Panc1 (cell line): Measurements from ENCODE around the gene GOLGA2. TPM values are rescaled to one million over a fixed set of nuclear protein-coding genes. Genes with fewer than 3 reads are reported as not detected.
A peak's percentile ranks its signal among the peaks of the same experiment; 100 is the strongest.

Source experiments
- ATAC-seq: fragments of 200-7000 bp; cut with Tn5 transposase; 2 replicates; pipeline ENCODE4 v1.9.1; 2020; ENCODE audit warnings: mild to moderate bottlenecking, moderate library complexity
- BruUV-seq: library from RNA; stranded (reverse); fragments of 400-500 nt; replicated peaks from 2 replicates; lab custom pipeline; 2021; lab: Mats Ljungman, UMichigan
- CTCF ChIA-PET: fragments of 300-600 bp; sonication (Branson Sonifier 250); formaldehyde crosslinking; loops from one replicate; lab custom pipeline; 2022; ENCODE audit warnings: antibody characterized with exemption; lab: Charles Lee
- POLR2A ChIA-PET: fragments of 300-600 bp; sonication (Branson Sonifier 250); formaldehyde crosslinking; loops from one replicate; lab custom pipeline; 2022; ENCODE audit warnings: antibody characterized with exemption; lab: Charles Lee
- DNase-seq: peaks from one replicate; pipeline ENCODE4 v3.0.0-alpha.2; 2010; ENCODE audit warnings: low read depth, low spot score
- H3K27ac ChIP-seq: 2 replicates; pipeline ENCODE4 v1.5.1; 2011; ENCODE audit warnings: mild to moderate bottlenecking, low read length, inconsistent platforms
- H3K27me3 ChIP-seq: fragments of 200-500 bp; sonication (Bioruptor generic); 2 replicates; pipeline ENCODE4 v1.6.0; 2014; ENCODE audit warnings: low read length, inconsistent platforms; ENCODE audit not compliant: control insufficient read depth, insufficient read depth
- H3K36me3 ChIP-seq: fragments of 200-500 bp; sonication (Bioruptor generic); 2 replicates; pipeline ENCODE4 v1.5.1; 2014; ENCODE audit warnings: inconsistent platforms, mild to moderate bottlenecking, low read length, moderate library complexity; ENCODE audit not compliant: control insufficient read depth, insufficient read depth
- H3K4me1 ChIP-seq: 2 replicates; pipeline ENCODE4 v1.5.1; 2011; ENCODE audit warnings: inconsistent platforms, mild to moderate bottlenecking, low read length, moderate library complexity; ENCODE audit not compliant: control insufficient read depth, insufficient read depth
- H3K4me3 ChIP-seq, 2 experiments: 2 replicates each; pipeline ENCODE4 v1.5.1; 2011 to 2012; ENCODE audit warnings: low read depth in 2 of 2, low read length in 2 of 2, mild to moderate bottlenecking in 2 of 2, inconsistent platforms in 1 of 2, moderate library complexity in 1 of 2
- H3K9me3 ChIP-seq: fragments of 200-500 bp; sonication (Bioruptor generic); 2 replicates; pipeline ENCODE4 v1.5.1; 2014; ENCODE audit warnings: low read depth, mild to moderate bottlenecking, inconsistent platforms, low read length, moderate library complexity; ENCODE audit not compliant: control insufficient read depth, insufficient read depth
- POLR2AphosphoS5 ChIP-seq: IDR thresholded peaks from 2 replicates; pipeline ENCODE4 v1.6.1; 2012; ENCODE audit warnings: mild to moderate bottlenecking, low read depth, low read length, moderate library complexity
- SIN3A ChIP-seq: IDR thresholded peaks from 2 replicates; pipeline ENCODE4 v1.6.1; 2012; ENCODE audit warnings: low read depth, mild to moderate bottlenecking, low read length, moderate library complexity, borderline replicate concordance; ENCODE audit not compliant: insufficient read depth
- TCF7L2 ChIP-seq: IDR thresholded peaks from 2 replicates; pipeline ENCODE4 v1.6.1; 2011; ENCODE audit warnings: mild to moderate bottlenecking, low read depth, low read length, inconsistent platforms
- in situ Hi-C: cut with HindIII; loops from 2 replicates; pipeline ENCODE4 v1.10.0; 2016; ENCODE audit warnings: low sequenced_read_pairs, low pct_unique_long_range_greater_than_20kb
- intact Hi-C: fragments of 100-400 bp; cut with micrococcal nuclease; formaldehyde crosslinking; loops from one replicate; pipeline ENCODE4 v1.10.0; 2022; ENCODE audit not compliant: unreplicated experiment
- total RNA-seq: library from RNA; stranded (reverse); gene quantifications from one replicate; pipeline ENCODE4 v1.2.1, GENCODE V29; 2021; ENCODE audit not compliant: unreplicated experiment
- TF ChIP-seq, protein P1 (sequence below), 2 experiments: IDR thresholded peaks; 2 replicates each; pipeline ENCODE4 v1.6.1; 2011 to 2012; ENCODE audit warnings: low read depth in 2 of 2, control low read depth in 1 of 2, low read length in 1 of 2, mild to moderate bottlenecking in 1 of 2, moderate library complexity in 1 of 2; ENCODE audit not compliant: insufficient read depth in 1 of 2
- TF ChIP-seq, protein P2 (sequence below): fragments of 450-650 bp; IDR thresholded peaks from 2 replicates; pipeline ENCODE4 v1.5.1; 2017; ENCODE audit warnings: mild to moderate bottlenecking

The GOLGA2 gene
- total RNA-seq, 1 experiment from 2014 or later, result 69.6 TPM

DNA sequence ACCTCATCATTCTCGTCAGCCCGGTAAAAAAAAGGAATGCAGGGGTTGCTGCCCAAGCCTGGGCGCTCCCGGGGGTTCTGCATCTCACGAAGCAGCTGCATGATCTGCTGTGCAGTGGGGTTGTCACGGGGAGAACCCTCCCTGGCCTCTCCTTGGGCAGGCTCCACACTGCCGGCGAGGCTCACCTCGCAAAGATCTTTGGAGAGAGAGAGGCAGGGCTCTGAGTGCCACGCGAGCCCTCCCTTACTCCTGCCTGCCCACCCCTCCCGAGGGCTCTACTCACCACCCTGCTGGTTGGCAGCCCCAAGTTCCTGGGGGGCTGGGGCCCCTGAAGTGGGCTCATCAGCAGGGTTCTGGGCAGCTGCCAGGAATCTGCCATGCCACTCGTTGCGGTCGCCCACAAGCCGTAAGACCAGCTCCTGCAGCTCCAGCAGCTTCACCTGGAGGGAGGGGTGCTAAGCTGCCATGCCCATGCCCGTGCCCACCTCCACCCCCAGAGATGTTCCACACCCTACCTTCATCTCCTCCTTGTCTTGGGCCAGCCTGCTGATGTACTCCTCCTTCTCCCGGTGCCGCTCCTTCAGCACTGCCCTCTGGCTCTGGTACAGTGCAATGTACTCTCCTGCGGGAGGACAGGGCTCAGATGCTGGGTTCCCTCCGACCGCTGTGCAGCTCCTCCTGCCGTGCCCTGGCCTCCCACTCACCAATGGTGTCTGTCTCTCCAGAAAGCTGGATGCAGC is 18.6 kb downstream of the GOLGA2 start:
- intact Hi-C loops, result no loop called here
- POLR2A ChIA-PET, result no interaction called here

DNA sequence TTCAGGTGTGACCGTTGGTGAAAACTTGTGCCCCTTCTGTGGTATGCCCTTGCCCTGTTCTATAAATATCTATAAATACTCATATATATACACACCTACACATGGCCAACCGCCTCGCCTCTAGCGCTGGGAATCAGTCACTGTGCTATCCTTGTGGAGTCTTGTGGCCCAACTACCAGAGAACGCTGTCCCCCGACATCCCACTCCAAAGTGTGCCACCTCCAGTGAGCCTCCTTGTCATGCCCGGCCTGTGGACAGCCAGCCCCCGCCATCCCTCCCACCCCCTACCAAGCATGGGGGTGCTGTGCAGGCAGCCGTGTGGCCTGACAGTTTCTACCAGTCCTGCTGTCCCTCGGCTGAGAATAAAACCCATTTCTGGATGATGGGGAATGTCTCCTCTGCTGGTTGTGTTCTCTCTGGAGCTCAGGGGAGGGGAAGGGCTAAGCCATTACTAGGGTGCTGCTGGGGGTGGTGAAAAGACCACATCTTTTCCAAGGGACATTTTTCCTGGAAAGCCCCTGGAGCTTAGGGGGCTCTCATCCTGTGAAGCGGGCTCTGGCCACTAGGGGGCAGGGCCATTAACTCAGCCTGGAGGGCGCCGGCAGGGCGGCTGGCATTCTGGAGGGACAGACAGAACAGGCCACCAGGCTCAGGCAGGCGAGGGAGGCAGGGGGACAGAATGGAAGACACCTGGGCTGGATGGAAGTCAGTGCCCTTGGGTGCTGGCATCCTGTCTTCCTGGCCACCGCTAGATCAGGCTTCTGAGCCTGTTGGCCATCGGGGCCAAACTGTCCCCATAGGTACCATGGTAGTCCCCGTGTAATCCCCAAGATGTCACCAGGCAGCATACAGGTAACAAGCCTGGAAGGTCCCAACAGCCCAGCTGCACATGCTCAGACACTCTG is 20.7 kb downstream of the GOLGA2 start:
- Histone ChIP-seq H3K9me3 (no peaks in the 10 kb centered on the region), H3K27ac (no peak overlapping the region), H3K27me3 (no peaks in the 10 kb centered on the region), H3K4me1 (no peaks in the 10 kb centered on the region), H3K4me3 (no peak overlapping the region), H3K36me3 (no peaks in the 10 kb centered on the region; the same call in 1 of the 2 replicates)
- BruUV-seq, result no TSS peak
- ATAC-seq (peak; percentile 69), DNase-seq (peak; percentile 22)
- TF ChIP-seq, protein P1, sequence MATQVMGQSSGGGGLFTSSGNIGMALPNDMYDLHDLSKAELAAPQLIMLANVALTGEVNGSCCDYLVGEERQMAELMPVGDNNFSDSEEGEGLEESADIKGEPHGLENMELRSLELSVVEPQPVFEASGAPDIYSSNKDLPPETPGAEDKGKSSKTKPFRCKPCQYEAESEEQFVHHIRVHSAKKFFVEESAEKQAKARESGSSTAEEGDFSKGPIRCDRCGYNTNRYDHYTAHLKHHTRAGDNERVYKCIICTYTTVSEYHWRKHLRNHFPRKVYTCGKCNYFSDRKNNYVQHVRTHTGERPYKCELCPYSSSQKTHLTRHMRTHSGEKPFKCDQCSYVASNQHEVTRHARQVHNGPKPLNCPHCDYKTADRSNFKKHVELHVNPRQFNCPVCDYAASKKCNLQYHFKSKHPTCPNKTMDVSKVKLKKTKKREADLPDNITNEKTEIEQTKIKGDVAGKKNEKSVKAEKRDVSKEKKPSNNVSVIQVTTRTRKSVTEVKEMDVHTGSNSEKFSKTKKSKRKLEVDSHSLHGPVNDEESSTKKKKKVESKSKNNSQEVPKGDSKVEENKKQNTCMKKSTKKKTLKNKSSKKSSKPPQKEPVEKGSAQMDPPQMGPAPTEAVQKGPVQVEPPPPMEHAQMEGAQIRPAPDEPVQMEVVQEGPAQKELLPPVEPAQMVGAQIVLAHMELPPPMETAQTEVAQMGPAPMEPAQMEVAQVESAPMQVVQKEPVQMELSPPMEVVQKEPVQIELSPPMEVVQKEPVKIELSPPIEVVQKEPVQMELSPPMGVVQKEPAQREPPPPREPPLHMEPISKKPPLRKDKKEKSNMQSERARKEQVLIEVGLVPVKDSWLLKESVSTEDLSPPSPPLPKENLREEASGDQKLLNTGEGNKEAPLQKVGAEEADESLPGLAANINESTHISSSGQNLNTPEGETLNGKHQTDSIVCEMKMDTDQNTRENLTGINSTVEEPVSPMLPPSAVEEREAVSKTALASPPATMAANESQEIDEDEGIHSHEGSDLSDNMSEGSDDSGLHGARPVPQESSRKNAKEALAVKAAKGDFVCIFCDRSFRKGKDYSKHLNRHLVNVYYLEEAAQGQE (IDR thresholded peaks at IDR 0.05; ENCODE audit: insufficient read depth in 1 of 2, low read depth in 2 of 2, low read length in 1 of 2), result no peak
- TF ChIP-seq, protein P2, sequence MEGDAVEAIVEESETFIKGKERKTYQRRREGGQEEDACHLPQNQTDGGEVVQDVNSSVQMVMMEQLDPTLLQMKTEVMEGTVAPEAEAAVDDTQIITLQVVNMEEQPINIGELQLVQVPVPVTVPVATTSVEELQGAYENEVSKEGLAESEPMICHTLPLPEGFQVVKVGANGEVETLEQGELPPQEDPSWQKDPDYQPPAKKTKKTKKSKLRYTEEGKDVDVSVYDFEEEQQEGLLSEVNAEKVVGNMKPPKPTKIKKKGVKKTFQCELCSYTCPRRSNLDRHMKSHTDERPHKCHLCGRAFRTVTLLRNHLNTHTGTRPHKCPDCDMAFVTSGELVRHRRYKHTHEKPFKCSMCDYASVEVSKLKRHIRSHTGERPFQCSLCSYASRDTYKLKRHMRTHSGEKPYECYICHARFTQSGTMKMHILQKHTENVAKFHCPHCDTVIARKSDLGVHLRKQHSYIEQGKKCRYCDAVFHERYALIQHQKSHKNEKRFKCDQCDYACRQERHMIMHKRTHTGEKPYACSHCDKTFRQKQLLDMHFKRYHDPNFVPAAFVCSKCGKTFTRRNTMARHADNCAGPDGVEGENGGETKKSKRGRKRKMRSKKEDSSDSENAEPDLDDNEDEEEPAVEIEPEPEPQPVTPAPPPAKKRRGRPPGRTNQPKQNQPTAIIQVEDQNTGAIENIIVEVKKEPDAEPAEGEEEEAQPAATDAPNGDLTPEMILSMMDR, result peak; percentile 90
- ChIA-PET CTCF (no interaction called here), POLR2A (no interaction called here)
- in situ Hi-C loops (no loop called here), intact Hi-C loops (no loop called here)

More for the DNA sequence above, 18.6 kb downstream of the GOLGA2 start:
- H3K4me1 ChIP-seq, result no peaks in the 10 kb centered on the region
- H3K27ac ChIP-seq, result no peak overlapping the region
- no peak for DNase-seq
- CTCF ChIA-PET, result no interaction called here
- in situ Hi-C loops, result no loop called here
- H3K9me3 ChIP-seq, result no peaks in the 10 kb centered on the region
- TF ChIP-seq, protein P2, result no peak
- TF ChIP-seq, protein P1 (IDR thresholded peaks at IDR 0.05; ENCODE audit: insufficient read depth in 1 of 2, low read depth in 2 of 2, low read length in 1 of 2), result no peak
- TF ChIP-seq TCF7L2 (no peak), POLR2AphosphoS5 (no peak), SIN3A (no peak)
- no peak for ATAC-seq
- no TSS peak for BruUV-seq
- H3K36me3 ChIP-seq, result no peaks in the 10 kb centered on the region
- no peak overlapping the region for H3K4me3 ChIP-seq
- H3K27me3 ChIP-seq, result no peaks in the 10 kb centered on the region
